NT2/D1 (cell line): ENCODE results near the gene PHRF1.

Experiments used
- SUZ12 ChIP-seq: IDR thresholded peaks from 2 replicates; pipeline ENCODE4 v1.6.1; 2011; ENCODE audit not compliant: insufficient read length, insufficient read depth; ENCODE audit errors: extremely low read depth
- YY1 ChIP-seq: IDR thresholded peaks from 2 replicates; pipeline ENCODE4 v1.6.1; 2011; ENCODE audit not compliant: insufficient read length, insufficient read depth
- ZNF274 ChIP-seq: IDR thresholded peaks from 2 replicates; pipeline ENCODE4 v1.6.1; 2011; ENCODE audit warnings: mild to moderate bottlenecking, low read depth, low read length

- TF ChIP-seq ZNF274 (no peak), YY1 (no peak), SUZ12 (no peak)
Measured at GRCh38 chr11:612201-612960, 36.1 kb downstream of the PHRF1 start.
